SK-N-SH (cell line): ENCODE results near the gene KRT37. TPM values are rescaled to one million over a fixed set of nuclear protein-coding genes. Genes with fewer than 3 reads are reported as not detected.

ENCODE experiments used
- CTCF ChIA-PET: fragments of 300-600, 350-600 bp; formaldehyde crosslinking; extraction: SDS; loops from one replicate; lab custom pipeline; 2021; lab: Yijun Ruan, JAX
- POLR2A ChIA-PET: fragments of 350-600 bp; sonication (Branson Sonifier 250); formaldehyde crosslinking; extraction: SDS; loops from one replicate; lab custom pipeline; 2020; ENCODE audit warnings: antibody characterized with exemption, inconsistent platforms; lab: Yijun Ruan, JAX
- DNase-seq: peaks from one replicate; pipeline ENCODE4 v3.0.0; 2012
- H2AFZ ChIP-seq: fragments of 200-600 bp; sonication (generic); 2 replicates; pipeline ENCODE4 v1.8.1; 2016; ENCODE audit warnings: antibody characterized with exemption, mild to moderate bottlenecking, low read depth
- H3F3A ChIP-seq: fragments of 200-600 bp; sonication (generic); replicated peaks from 2 replicates; pipeline ENCODE3; 2016; ENCODE audit warnings: antibody characterized with exemption, mild to moderate bottlenecking; ENCODE audit not compliant: insufficient read depth
- H3K27ac ChIP-seq, 2 experiments: fragments of 200-500 bp in 1 of 2; fragments of 200-600 bp in 1 of 2; sonication (Bioruptor generic) in 1 of 2; sonication (generic), shearing (Covaris generic) in 1 of 2; 2 replicates each; pipeline versions ENCODE4 v1.5.1 to v1.6.1; 2014 to 2016; ENCODE audit warnings: low read depth in 2 of 2, inconsistent platforms in 1 of 2, low read length in 1 of 2, mild to moderate bottlenecking in 1 of 2, mixed read lengths in 1 of 2
- H3K27me3 ChIP-seq: fragments of 200-600 bp; sonication (generic), shearing (Covaris generic); 2 replicates; pipeline ENCODE4 v1.6.1; 2016; ENCODE audit warnings: mixed run types; ENCODE audit not compliant: insufficient read depth
- H3K36me3 ChIP-seq, 2 experiments: fragments of 200-500 bp in 1 of 2; fragments of 200-600 bp in 1 of 2; sonication (Bioruptor generic) in 1 of 2; sonication (generic) in 1 of 2; replicated peaks in 1 of 2; 2 replicates each; pipeline versions ENCODE3 to v1.5.1; 2014 to 2016; ENCODE audit warnings: low read length in 1 of 2, mild to moderate bottlenecking in 1 of 2; ENCODE audit not compliant: insufficient read depth in 2 of 2, control insufficient read depth in 1 of 2
- H3K4me1 ChIP-seq, 2 experiments: fragments of 200-500 bp in 1 of 2; fragments of 200-600 bp in 1 of 2; sonication (Bioruptor generic) in 1 of 2; sonication (generic), shearing (Covaris generic) in 1 of 2; 2 replicates each; pipeline versions ENCODE4 v1.5.1 to v1.6.1; 2014 to 2016; ENCODE audit warnings: low read depth in 1 of 2, low read length in 1 of 2, mixed run types in 1 of 2; ENCODE audit not compliant: insufficient read depth in 2 of 2, control insufficient read depth in 1 of 2
- H3K4me2 ChIP-seq: fragments of 200-600 bp; sonication (generic), shearing (Covaris generic); 2 replicates; pipeline ENCODE4 v1.6.1; 2017; ENCODE audit warnings: mixed run types
- H3K4me3 ChIP-seq, 2 experiments: fragments of 200-500 bp in 1 of 2; fragments of 200-600 bp in 1 of 2; sonication (Bioruptor generic) in 1 of 2; sonication (generic), shearing (Covaris generic) in 1 of 2; 2 replicates each; pipeline versions ENCODE4 v1.5.1 to v1.8.1; 2014 to 2016; ENCODE audit warnings: low read depth in 2 of 2, inconsistent platforms in 1 of 2, low read length in 1 of 2, mild to moderate bottlenecking in 1 of 2, mixed read lengths in 1 of 2, moderate library complexity in 1 of 2
- H3K79me2 ChIP-seq: fragments of 200-600 bp; sonication (generic); 2 replicates; pipeline ENCODE4 v1.8.1; 2017; ENCODE audit warnings: mild to moderate bottlenecking; ENCODE audit not compliant: insufficient read depth
- H3K9ac ChIP-seq: fragments of 200-600 bp; sonication (generic); 2 replicates; pipeline ENCODE4 v1.6.1; 2017; ENCODE audit warnings: mixed run types
- H3K9me2 ChIP-seq: fragments of 200-600 bp; sonication (generic); 2 replicates; pipeline ENCODE4 v1.6.1; 2017; ENCODE audit warnings: mixed run types
- H3K9me3 ChIP-seq: fragments of 200-600 bp; sonication (generic); 2 replicates; pipeline ENCODE4 v1.6.1; 2017; ENCODE audit warnings: mixed run types, mild to moderate bottlenecking, moderate library complexity
- H4K20me1 ChIP-seq: fragments of 200-600 bp; sonication (generic); 2 replicates; pipeline ENCODE4 v1.6.1; 2017; ENCODE audit warnings: mild to moderate bottlenecking, mixed run types; ENCODE audit not compliant: insufficient read depth
- EZH2phosphoT487 ChIP-seq: fragments of 200-600 bp; sonication (generic); IDR thresholded peaks from 2 replicates; pipeline ENCODE4 v1.6.1; 2017; ENCODE audit warnings: low read depth, mixed run types, mild to moderate bottlenecking, antibody characterized with exemption, moderate library complexity, borderline replicate concordance
- FOSL2 ChIP-seq: IDR thresholded peaks from 2 replicates; pipeline ENCODE4 v1.4.0; 2012; ENCODE audit warnings: low read depth, mild to moderate bottlenecking, moderate library complexity, borderline replicate concordance
- FOXJ3 ChIP-seq: sonication (generic); formaldehyde crosslinking; IDR thresholded peaks from 2 replicates; pipeline ENCODE4 v1.5.1; 2020; ENCODE audit warnings: mild to moderate bottlenecking, missing genetic modification reagents
- GABPA ChIP-seq: IDR thresholded peaks from 2 replicates; pipeline ENCODE4 v1.4.0; 2012; ENCODE audit warnings: low read depth, mild to moderate bottlenecking
- GATA2 ChIP-seq: sonication (generic); formaldehyde crosslinking; IDR thresholded peaks from 2 replicates; pipeline ENCODE4 v1.5.0; 2020; ENCODE audit warnings: mild to moderate bottlenecking, missing genetic modification reagents
- JUND ChIP-seq: IDR thresholded peaks from 2 replicates; pipeline ENCODE4 v1.4.0; 2012
- MXI1 ChIP-seq: IDR thresholded peaks from 2 replicates; pipeline ENCODE4 v1.6.1; 2012; ENCODE audit warnings: mild to moderate bottlenecking, low read depth, low read length, improper control_type of control experiment
- RCOR1 ChIP-seq: fragments of 150-350 bp; IDR thresholded peaks from 2 replicates; pipeline ENCODE4 v1.6.1; 2017; ENCODE audit warnings: antibody characterized with exemption, low read length
- RXRA ChIP-seq: IDR thresholded peaks from 2 replicates; pipeline ENCODE4 v1.4.0; 2012; ENCODE audit warnings: low read depth, mild to moderate bottlenecking, borderline replicate concordance
- SIN3A ChIP-seq: IDR thresholded peaks from 2 replicates; pipeline ENCODE4 v1.6.1; 2012; ENCODE audit warnings: low read depth, mild to moderate bottlenecking, low read length, moderate library complexity, borderline replicate concordance
- SMC3 ChIP-seq: IDR thresholded peaks from 2 replicates; pipeline ENCODE4 v1.6.1; 2012; ENCODE audit warnings: low read depth, low read length, improper control_type of control experiment
- TEAD4 ChIP-seq: IDR thresholded peaks from 2 replicates; pipeline ENCODE4 v1.4.0; 2012; ENCODE audit warnings: mild to moderate bottlenecking, borderline replicate concordance; ENCODE audit not compliant: insufficient read depth
- YY1 ChIP-seq: IDR thresholded peaks from 2 replicates; pipeline ENCODE4 v1.4.0; 2012; ENCODE audit warnings: low read depth, mild to moderate bottlenecking
- WGBS: methylation state at CpG from one replicate; pipeline ENCODE4 v1.1.6; 2017; ENCODE audit warnings: low lambda C conversion rate; 5-methylcytosine and 5-hydroxymethylcytosine counted together
- polyA plus RNA-seq, 3 experiments: library from polyadenylated mRNA; depleted of rRNA; stranded (reverse); fragments of >200 nt; gene quantifications; 2 replicates each; pipeline ENCODE4 v1.2.3, GENCODE V29; 2012
- TF ChIP-seq, protein P1 (sequence below): fragments of 150-350 bp; IDR thresholded peaks from 2 replicates; pipeline ENCODE4 v1.6.1; 2016; ENCODE audit warnings: mild to moderate bottlenecking, low read depth, low read length
- TF ChIP-seq, protein P2 (sequence below): IDR thresholded peaks from 2 replicates; pipeline ENCODE4 v1.4.0; 2012; ENCODE audit warnings: low read depth
- TF ChIP-seq, protein P3 (sequence below): IDR thresholded peaks from 2 replicates; pipeline ENCODE4 v1.4.0; 2012; ENCODE audit warnings: low read depth, borderline replicate concordance

The KRT37 gene
- polyA plus RNA-seq, 1 of the 3 experiments (the other 2 are of a cell fraction): not detected

- Histone ChIP-seq H3K4me2 (no peak overlapping the region), H4K20me1 (no peaks in the 10 kb centered on the region), H3K36me3 (no peaks in the 10 kb centered on the region), H3K9me2 (no peaks in the 10 kb centered on the region), H3K9me3 (no peaks in the 10 kb centered on the region; the same call in 1 of the 2 replicates), H3K4me1 (peaks cover 0 to 6% of the 10 kb centered on the region in 2 experiments; a peak in 1 of 4 replicates), H3K9ac (no peak overlapping the region), H3K27ac (no peak overlapping the region), H2AFZ (no peak overlapping the region), H3K79me2 (no peaks in the 10 kb centered on the region), H3K27me3 (no peaks in the 10 kb centered on the region), H3F3A (no peaks in the 10 kb centered on the region)
- CTCF ChIA-PET: no interaction called here
- POLR2A ChIA-PET: no interaction called here
- no peak for DNase-seq
- WGBS: 62% methylated on average over 3 of the region's 3 CpGs
- TF ChIP-seq, protein P1, sequence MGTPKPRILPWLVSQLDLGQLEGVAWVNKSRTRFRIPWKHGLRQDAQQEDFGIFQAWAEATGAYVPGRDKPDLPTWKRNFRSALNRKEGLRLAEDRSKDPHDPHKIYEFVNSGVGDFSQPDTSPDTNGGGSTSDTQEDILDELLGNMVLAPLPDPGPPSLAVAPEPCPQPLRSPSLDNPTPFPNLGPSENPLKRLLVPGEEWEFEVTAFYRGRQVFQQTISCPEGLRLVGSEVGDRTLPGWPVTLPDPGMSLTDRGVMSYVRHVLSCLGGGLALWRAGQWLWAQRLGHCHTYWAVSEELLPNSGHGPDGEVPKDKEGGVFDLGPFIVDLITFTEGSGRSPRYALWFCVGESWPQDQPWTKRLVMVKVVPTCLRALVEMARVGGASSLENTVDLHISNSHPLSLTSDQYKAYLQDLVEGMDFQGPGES: no peak
- TF ChIP-seq JUND: no peak
- TF ChIP-seq RCOR1: no peak
- no peak for TF ChIP-seq FOXJ3
- TF ChIP-seq SIN3A: no peak
- no peak for TF ChIP-seq GATA2
- TF ChIP-seq, all 33 proteins: peak for 0
- H3K4me3 ChIP-seq: no peak overlapping the region
These were observed 31.8 kb upstream of the KRT37 start for GRCh38 chr17:41456204-41456603.

GRCh38 chr17:41455236-41455635 lies 30.9 kb upstream of the KRT37 start:
- no peaks in the 10 kb centered on the region for H3K36me3 ChIP-seq
- no peak overlapping the region for H3K9ac ChIP-seq
- no peaks in the 10 kb centered on the region; the same call in 1 of the 2 replicates for H3K9me3 ChIP-seq
- H3K27me3 ChIP-seq: no peaks in the 10 kb centered on the region
- H3K4me3 ChIP-seq: no peak overlapping the region
- TF ChIP-seq JUND (no peak), SMC3 (no peak)
- TF ChIP-seq, protein P2, sequence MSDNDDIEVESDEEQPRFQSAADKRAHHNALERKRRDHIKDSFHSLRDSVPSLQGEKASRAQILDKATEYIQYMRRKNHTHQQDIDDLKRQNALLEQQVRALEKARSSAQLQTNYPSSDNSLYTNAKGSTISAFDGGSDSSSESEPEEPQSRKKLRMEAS: no peak
- POLR2A ChIA-PET: no interaction called here
- no peak overlapping the region for H2AFZ ChIP-seq
- no peak overlapping the region for H3K4me2 ChIP-seq
- H3K79me2 ChIP-seq: no peaks in the 10 kb centered on the region
- peaks cover 0 to 5% of the 10 kb centered on the region in 2 experiments; a peak in 1 of 4 replicates for H3K4me1 ChIP-seq
- H3K9me2 ChIP-seq: no peaks in the 10 kb centered on the region
- H3K27ac ChIP-seq: no peak overlapping the region
- WGBS: 67% methylated on average over 1 of the region's 1 CpG
- CTCF ChIA-PET: interaction anchor here (0.9 kb wide), 1 partner anchor 391 kb away, joined by 3 read pairs; no protein-coding TSS in a partner anchor
- H4K20me1 ChIP-seq: no peaks in the 10 kb centered on the region
- no peak for DNase-seq
- H3F3A ChIP-seq: no peaks in the 10 kb centered on the region

DNA sequence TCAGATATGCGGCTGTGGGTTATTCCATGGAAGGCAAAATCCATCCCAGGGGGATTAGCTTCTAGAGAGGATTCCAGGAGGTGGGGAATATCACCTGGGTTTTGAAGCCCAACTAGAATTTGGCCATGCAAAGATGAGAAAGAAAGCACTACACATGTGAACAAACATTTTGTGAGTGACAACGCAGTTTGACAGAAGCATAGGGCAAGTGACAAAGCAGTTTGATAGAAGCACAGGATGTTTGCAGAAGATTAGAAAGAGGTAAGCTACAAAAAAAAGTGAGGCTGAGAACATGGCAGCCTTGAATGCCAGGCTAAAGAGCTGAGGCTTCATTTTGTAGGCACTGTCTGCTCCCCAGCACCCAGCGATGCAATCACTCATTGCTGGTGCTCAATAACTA lies 28.7 kb upstream of the KRT37 start:
- ChIA-PET CTCF (interaction anchor here (1.6 kb wide), 1 partner anchor 96 kb away, joined by 6 read pairs; no protein-coding TSS in a partner anchor), POLR2A (no interaction called here)
- Histone ChIP-seq H3K9me3 (no peaks in the 10 kb centered on the region; the same call in 1 of the 2 replicates), H3K9me2 (no peaks in the 10 kb centered on the region), H3K36me3 (no peaks in the 10 kb centered on the region), H3K9ac (no peak overlapping the region), H3K4me2 (no peak overlapping the region), H3K4me3 (no peak overlapping the region), H3F3A (no peaks in the 10 kb centered on the region), H3K79me2 (no peaks in the 10 kb centered on the region), H3K4me1 (no peaks in the 10 kb centered on the region), H2AFZ (no peak overlapping the region), H4K20me1 (no peaks in the 10 kb centered on the region), H3K27me3 (no peaks in the 10 kb centered on the region), H3K27ac (no peak overlapping the region)
- DNase-seq: no peak
- WGBS: 45% methylated on average over 3 of the region's 3 CpGs
- TF ChIP-seq MXI1 (no peak), EZH2phosphoT487 (no peak), YY1 (no peak), SIN3A (no peak), RXRA (no peak), FOSL2 (no peak), GABPA (no peak), TEAD4 (no peak), RCOR1 (no peak)
- TF ChIP-seq, protein P3, sequence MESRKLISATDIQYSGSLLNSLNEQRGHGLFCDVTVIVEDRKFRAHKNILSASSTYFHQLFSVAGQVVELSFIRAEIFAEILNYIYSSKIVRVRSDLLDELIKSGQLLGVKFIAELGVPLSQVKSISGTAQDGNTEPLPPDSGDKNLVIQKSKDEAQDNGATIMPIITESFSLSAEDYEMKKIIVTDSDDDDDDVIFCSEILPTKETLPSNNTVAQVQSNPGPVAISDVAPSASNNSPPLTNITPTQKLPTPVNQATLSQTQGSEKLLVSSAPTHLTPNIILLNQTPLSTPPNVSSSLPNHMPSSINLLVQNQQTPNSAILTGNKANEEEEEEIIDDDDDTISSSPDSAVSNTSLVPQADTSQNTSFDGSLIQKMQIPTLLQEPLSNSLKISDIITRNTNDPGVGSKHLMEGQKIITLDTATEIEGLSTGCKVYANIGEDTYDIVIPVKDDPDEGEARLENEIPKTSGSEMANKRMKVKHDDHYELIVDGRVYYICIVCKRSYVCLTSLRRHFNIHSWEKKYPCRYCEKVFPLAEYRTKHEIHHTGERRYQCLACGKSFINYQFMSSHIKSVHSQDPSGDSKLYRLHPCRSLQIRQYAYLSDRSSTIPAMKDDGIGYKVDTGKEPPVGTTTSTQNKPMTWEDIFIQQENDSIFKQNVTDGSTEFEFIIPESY: no peak
